Smooth muscle cell (in vitro differentiated cells): Measurements from ENCODE around the gene WDR91. TPM values are rescaled to one million over a fixed set of nuclear protein-coding genes. Genes with fewer than 3 reads are reported as not detected.

Source experiments
- DNase-seq: peaks from one replicate; lab custom pipeline; 2025; ENCODE audit not compliant: unreplicated experiment; lab: John Stamatoyannopoulos, UW
- H2AFZ ChIP-seq: fragments of 200-600 bp; sonication (generic); 2 replicates; pipeline ENCODE4 v1.6.0; 2016; ENCODE audit warnings: antibody characterized with exemption, low read depth, mild to moderate bottlenecking
- H3F3A ChIP-seq: fragments of 200-600 bp; sonication (generic); 2 replicates; pipeline ENCODE4 v1.6.0; 2017; ENCODE audit warnings: antibody characterized with exemption, low read depth
- H3K27ac ChIP-seq: fragments of 200-600 bp; sonication (generic); 2 replicates; pipeline ENCODE4 v1.5.1; 2016; ENCODE audit warnings: low read depth, mild to moderate bottlenecking
- H3K27me3 ChIP-seq: fragments of 200-600 bp; sonication (generic); 2 replicates; pipeline ENCODE4 v1.6.1; 2016; ENCODE audit warnings: low read depth, mild to moderate bottlenecking
- H3K36me3 ChIP-seq: fragments of 200-600 bp; sonication (generic); 2 replicates; pipeline ENCODE4 v1.5.1; 2016; ENCODE audit warnings: low read depth
- H3K4me1 ChIP-seq: fragments of 200-600 bp; sonication (generic); 2 replicates; pipeline ENCODE4 v1.5.1; 2016; ENCODE audit warnings: low read depth
- H3K4me2 ChIP-seq: fragments of 200-600 bp; sonication (generic); 2 replicates; pipeline ENCODE4 v1.6.0; 2016; ENCODE audit warnings: mild to moderate bottlenecking
- H3K4me3 ChIP-seq: fragments of 200-600 bp; sonication (generic); 2 replicates; pipeline ENCODE4 v1.5.1; 2016; ENCODE audit warnings: mild to moderate bottlenecking
- H3K79me2 ChIP-seq: fragments of 200-600 bp; sonication (generic); 2 replicates; pipeline ENCODE4 v1.6.0; 2016; ENCODE audit warnings: low read depth, mild to moderate bottlenecking
- H3K9ac ChIP-seq: fragments of 200-600 bp; sonication (generic); 2 replicates; pipeline ENCODE4 v1.6.0; 2016; ENCODE audit warnings: low read depth
- H3K9me3 ChIP-seq: fragments of 200-600 bp; sonication (generic); replicated peaks from 2 replicates; pipeline ENCODE4 v1.5.1; 2016; ENCODE audit warnings: low read depth
- H4K20me1 ChIP-seq: fragments of 200-600 bp; sonication (generic); 2 replicates; pipeline ENCODE4 v1.6.0; 2016; ENCODE audit warnings: low read depth
- WGBS: methylation state at CpG from one replicate; pipeline ENCODE4 v1.1.7; 2016; ENCODE audit warnings: low lambda C conversion rate; 5-methylcytosine and 5-hydroxymethylcytosine counted together
- polyA plus RNA-seq: library from polyadenylated mRNA; unstranded; fragments of >200 nt; fragmentation: Nextera tagmentation; extraction: Ambion mirVana; gene quantifications from 2 replicates; pipeline ENCODE4 v1.2.1, GENCODE V29; 2016
- total RNA-seq: library from RNA; depleted of rRNA; stranded (reverse); fragments of >200 nt; gene quantifications from 2 replicates; pipeline ENCODE4 v1.2.3, GENCODE V29; 2014
- TF ChIP-seq, protein P1 (sequence below): fragments of 200-600 bp; sonication (generic); IDR thresholded peaks from 2 replicates; pipeline ENCODE4 v1.5.1; 2017; ENCODE audit warnings: borderline replicate concordance, mild to moderate bottlenecking, antibody characterized with exemption; ENCODE audit not compliant: insufficient read depth, poor library complexity, severe bottlenecking

WDR91 gene
- total and polyA plus RNA-seq, 2 experiments from 2014 or later: 6.6 to 6.8 TPM

DNA sequence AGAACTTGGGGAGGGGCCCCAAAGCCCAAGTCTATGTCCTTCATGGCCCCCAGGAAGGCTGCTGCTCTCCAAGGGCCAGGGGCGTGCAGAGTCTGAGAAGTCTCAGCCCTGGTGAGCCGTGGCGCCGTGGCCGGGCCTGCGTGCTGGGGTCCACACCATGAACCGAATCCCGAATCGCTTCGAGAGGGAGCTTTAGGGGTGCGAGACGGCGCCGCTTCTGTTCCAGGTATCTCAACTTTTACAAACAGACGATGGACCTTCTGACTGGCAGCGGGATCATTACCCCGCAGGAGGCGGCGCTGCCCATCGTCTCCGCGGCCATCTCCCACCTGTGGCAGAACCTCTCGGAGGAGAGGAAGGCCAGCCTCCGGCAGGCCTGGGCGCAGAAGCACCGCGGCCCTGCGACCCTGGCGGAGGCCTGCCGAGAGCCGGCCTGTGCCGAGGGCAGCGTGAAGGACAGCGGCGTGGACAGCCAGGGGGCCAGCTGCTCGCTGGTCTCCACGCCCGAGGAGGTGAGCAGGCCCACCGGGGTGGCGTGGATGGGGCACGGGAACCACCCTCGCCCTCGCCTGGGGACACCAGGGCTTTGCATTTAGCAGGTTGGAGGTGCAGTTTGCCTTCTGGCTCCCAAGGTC, 35.0 kb upstream of the WDR91 start:
- Histone ChIP-seq H3K4me1 (no peaks in the 10 kb centered on the region), H3K27me3 (peaks cover 3% of the 10 kb centered on the region), H3K9ac (no peak overlapping the region), H3K27ac (no peak overlapping the region), H3K9me3 (no peaks in the 10 kb centered on the region), H3K36me3 (no peaks in the 10 kb centered on the region), H3F3A (no peaks in the 10 kb centered on the region), H2AFZ (no peak overlapping the region), H4K20me1 (no peaks in the 10 kb centered on the region), H3K79me2 (no peaks in the 10 kb centered on the region), H3K4me3 (no peak overlapping the region), H3K4me2 (no peak overlapping the region)
- DNase-seq: no peak
- TF ChIP-seq, protein P1, sequence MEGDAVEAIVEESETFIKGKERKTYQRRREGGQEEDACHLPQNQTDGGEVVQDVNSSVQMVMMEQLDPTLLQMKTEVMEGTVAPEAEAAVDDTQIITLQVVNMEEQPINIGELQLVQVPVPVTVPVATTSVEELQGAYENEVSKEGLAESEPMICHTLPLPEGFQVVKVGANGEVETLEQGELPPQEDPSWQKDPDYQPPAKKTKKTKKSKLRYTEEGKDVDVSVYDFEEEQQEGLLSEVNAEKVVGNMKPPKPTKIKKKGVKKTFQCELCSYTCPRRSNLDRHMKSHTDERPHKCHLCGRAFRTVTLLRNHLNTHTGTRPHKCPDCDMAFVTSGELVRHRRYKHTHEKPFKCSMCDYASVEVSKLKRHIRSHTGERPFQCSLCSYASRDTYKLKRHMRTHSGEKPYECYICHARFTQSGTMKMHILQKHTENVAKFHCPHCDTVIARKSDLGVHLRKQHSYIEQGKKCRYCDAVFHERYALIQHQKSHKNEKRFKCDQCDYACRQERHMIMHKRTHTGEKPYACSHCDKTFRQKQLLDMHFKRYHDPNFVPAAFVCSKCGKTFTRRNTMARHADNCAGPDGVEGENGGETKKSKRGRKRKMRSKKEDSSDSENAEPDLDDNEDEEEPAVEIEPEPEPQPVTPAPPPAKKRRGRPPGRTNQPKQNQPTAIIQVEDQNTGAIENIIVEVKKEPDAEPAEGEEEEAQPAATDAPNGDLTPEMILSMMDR: no peak
- 97% methylated on average over 43 of the region's 43 CpGs for WGBS

DNA sequence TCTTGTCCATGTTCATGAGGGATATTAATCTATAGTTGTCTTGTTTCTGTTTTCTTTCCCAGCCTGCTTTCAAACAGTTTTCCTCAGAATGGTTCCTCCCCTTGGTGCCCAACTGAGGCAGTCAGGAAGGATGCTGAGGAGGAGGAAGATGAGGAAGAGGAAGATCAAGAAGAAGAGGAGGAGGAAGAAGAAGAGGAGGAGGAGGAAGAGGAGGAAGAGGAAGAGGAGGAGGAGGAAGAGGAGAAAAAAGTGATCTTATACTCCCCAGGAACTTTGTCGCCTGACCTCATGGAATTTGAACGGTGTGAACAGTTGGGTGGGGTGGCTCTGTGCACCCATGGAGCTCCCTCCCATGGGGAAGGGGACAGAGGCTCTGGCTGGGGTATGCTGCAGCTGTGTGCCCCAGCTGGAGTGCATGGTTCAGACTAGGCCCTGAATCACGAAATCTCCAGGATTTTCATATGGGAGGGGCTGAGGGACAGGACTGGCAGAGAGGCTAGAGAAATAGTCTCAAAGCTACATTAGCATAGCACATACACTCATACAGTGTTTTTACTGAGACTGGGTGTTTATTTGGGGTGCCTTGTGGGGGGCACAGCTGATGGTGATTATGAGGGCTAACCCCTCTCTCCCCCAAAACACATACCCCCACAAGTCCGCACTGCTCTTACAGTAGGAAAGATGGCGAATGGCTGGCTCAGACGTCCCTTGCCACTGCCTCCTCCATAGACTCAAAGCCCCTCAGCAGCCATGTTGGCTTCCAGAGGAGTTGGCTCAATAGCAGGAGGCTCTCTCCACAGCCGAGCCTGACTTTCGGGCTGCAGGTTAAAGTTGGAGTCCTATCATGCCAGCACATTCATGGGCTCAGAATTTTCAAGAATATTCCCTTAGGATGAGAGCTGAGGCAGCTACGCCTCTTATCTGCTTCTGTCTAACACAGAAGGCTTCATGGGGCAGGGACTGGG, 34.2 kb upstream of the WDR91 start:
- Histone ChIP-seq H3K79me2 (no peaks in the 10 kb centered on the region), H3K9me3 (no peaks in the 10 kb centered on the region), H3K27me3 (peaks cover 3% of the 10 kb centered on the region), H3K4me3 (no peak overlapping the region), H3K27ac (no peak overlapping the region), H3K9ac (no peak overlapping the region), H4K20me1 (no peaks in the 10 kb centered on the region), H3K4me1 (no peaks in the 10 kb centered on the region), H3F3A (no peaks in the 10 kb centered on the region), H2AFZ (no peak overlapping the region), H3K36me3 (no peaks in the 10 kb centered on the region), H3K4me2 (no peak overlapping the region)
- no peak for DNase-seq
- WGBS: 93% methylated on average over 9 of the region's 9 CpGs
- TF ChIP-seq, protein P1: no peak

DNA sequence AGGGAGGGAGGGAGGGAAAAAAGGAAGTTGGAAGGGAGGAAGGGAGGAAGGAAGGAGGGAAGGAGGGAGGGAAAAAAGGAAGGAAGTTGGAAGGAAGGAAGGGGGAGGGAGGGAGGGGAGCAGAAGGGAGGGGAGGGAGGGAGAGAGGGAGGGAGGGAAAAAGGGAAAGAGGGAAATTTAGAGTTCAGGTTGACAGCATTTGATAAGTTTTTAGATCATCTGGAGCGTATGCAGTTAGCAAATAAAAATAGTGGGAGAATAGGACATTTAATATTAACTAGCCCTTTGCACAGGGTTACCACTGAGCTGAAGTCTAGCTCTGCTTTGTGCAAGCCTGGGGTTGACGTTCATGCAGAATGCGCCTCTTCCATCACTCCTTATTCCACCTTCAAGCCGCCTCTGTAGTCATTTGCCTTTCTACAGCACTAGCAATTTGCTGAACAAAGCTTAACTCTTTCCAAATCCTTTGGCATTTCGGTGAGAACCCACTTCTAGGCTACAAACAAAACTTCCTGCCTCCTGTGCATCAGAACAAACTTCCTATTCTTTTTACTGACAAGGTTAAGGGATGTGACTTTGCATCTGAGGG, 30.9 kb upstream of the WDR91 start:
- Histone ChIP-seq H3F3A (no peaks in the 10 kb centered on the region), H3K79me2 (no peaks in the 10 kb centered on the region), H3K4me1 (no peaks in the 10 kb centered on the region), H3K4me2 (no peak overlapping the region), H2AFZ (no peak overlapping the region), H4K20me1 (no peaks in the 10 kb centered on the region), H3K27ac (no peak overlapping the region), H3K9ac (no peak overlapping the region), H3K4me3 (no peak overlapping the region), H3K36me3 (no peaks in the 10 kb centered on the region), H3K9me3 (no peaks in the 10 kb centered on the region), H3K27me3 (peaks cover 3% of the 10 kb centered on the region)
- WGBS: 79% methylated on average over 5 of the region's 5 CpGs
- TF ChIP-seq, protein P1: no peak
- DNase-seq: no peak
